Pancreas (tissue), 10 donors: ENCODE results near the gene GSK3A. TPM values are rescaled to one million over a fixed set of nuclear protein-coding genes. Genes with fewer than 3 reads are reported as not detected.

ENCODE experiments used
- ATAC-seq, 4 donors: fragments of 200-7000 bp; cut with Tn5 transposase; one replicate each; pipeline versions ENCODE4 v1.8.0 to v1.9.1; 2020; ENCODE audit warnings: mild to moderate bottlenecking in 4 of 4, moderate library complexity in 4 of 4
- DNase-seq, 6 donors: peaks; one replicate each; pipeline ENCODE4 v3.0.0-alpha.2; 2020
- FAIRE-seq: peaks from 2 replicates; lab custom pipeline; 2012; peaks lifted over from hg19 to GRCh38; lab: Jason Lieb, UNC
- H3K27ac ChIP-seq, 4 donors: fragments of 200-600 bp; sonication (generic); 1 replicate in 3 of 4; 2 replicates in 1 of 4; pipeline versions ENCODE4 v1.5.0 to v1.8.0; 2020
- H3K27me3 ChIP-seq, 4 donors: fragments of 200-600 bp; one replicate each; pipeline ENCODE4 v1.8.0; 2021
- H3K36me3 ChIP-seq, 3 donors: fragments of 200-600 bp; sonication (generic) in 1 of 3; one replicate each; pipeline versions ENCODE4 v1.5.0 to v1.8.0; 2020 to 2021
- H3K4me1 ChIP-seq, 3 donors: fragments of 200-600 bp; one replicate each; pipeline ENCODE4 v1.8.0; 2021
- H3K4me3 ChIP-seq, 4 donors: fragments of 200-600 bp; sonication (generic) in 2 of 4; one replicate each; pipeline versions ENCODE4 v1.5.0 to v1.8.0; 2020 to 2021
- H3K9me3 ChIP-seq, 4 donors: fragments of 200-600 bp; one replicate each; pipeline ENCODE4 v1.8.0; 2021
- CTCF ChIP-seq, 4 donors: fragments of 200-600 bp; sonication (generic) in 3 of 4; IDR thresholded peaks; one replicate each; pipeline versions ENCODE4 v1.5.0 to v1.8.0; 2021; ENCODE audit warnings: antibody characterized with exemption in 4 of 4
- WGBS, 2 donors: extraction: QIAGEN DNeasy Blood & Tissue Kit; methylation state at CpG; one replicate each; pipeline ENCODE4 v1.1.7; 2013; 5-methylcytosine and 5-hydroxymethylcytosine counted together
- intact Hi-C, 3 donors: fragments of 100-400 bp; cut with DNase I; formaldehyde crosslinking; loops; one replicate each; pipeline versions ENCODE4 v1.11.1 to v1.14.2; 2022
- polyA plus RNA-seq, 2 donors: library from polyadenylated mRNA; stranded (reverse); fragments of 200-250 nt; gene quantifications; one replicate each; pipeline ENCODE4 v1.2.3, GENCODE V29; 2013
- total RNA-seq, 6 donors: library from RNA; stranded (reverse); fragmentation: NEBNext Ultra II Directional in 4 of 6; extraction: Animal tissue kit (Norgen Biotek cat#: 25700) in 4 of 6; gene quantifications; one replicate each; pipeline versions ENCODE4 v1.2.1 to v1.2.4, GENCODE V29; 2021 to 2023
- donor health status: healthy with polysubstance abuse.
- donor health status: DM: no; HTN: no; CAD: no; lungs with moderate emphysema.
- donor health status: DM: no; HTN: no; CAD: no.
- donor health status: control.
- donor health status: control.
- donor health status: Bipolar disorder and iron deficiency.
- donor health status: DM: yes; HTN: yes; CAD: no.
- donor health status: DM: no; HTN: no; CAD: no.
- donor health status: DM: no; HTN: no; CAD: no.
- donor health status: DM: yes; HTN: yes; CAD: no.

The GSK3A gene
- total and polyA plus RNA-seq, 8 donors, result 9.9 to 27.6 (median 15.9) TPM

GRCh38 chr19:42230571-42230970, 11.8 kb downstream of the GSK3A start:
- intact Hi-C loops, result no loop called here
- Histone ChIP-seq H3K36me3 (peaks cover 4 to 59% (median 30%) of the 10 kb centered on the region in 3 donors), H3K4me3 (no peak overlapping the region), H3K9me3 (no peaks in the 10 kb centered on the region), H3K4me1 (no peaks in the 10 kb centered on the region), H3K27me3 (no peaks in the 10 kb centered on the region), H3K27ac (no peak overlapping the region)
- DNase-seq, result peak in 1 of 6 donors; percentile 31
- FAIRE-seq, result no peak
- no peak for TF ChIP-seq CTCF (IDR thresholded peaks at IDR 0.05)
- ATAC-seq, result no peak
- WGBS, 2 donors, result 80 to 83% methylated on average over 4 of the region's 4 CpGs

GRCh38 chr19:42229855-42230351, 12.5 kb downstream of the GSK3A start:
- intact Hi-C loops, result no loop called here
- 46 to 56% methylated on average over 8 of the region's 8 CpGs for WGBS, 2 donors
- H3K4me3 ChIP-seq, result no peak overlapping the region
- H3K4me1 ChIP-seq, result no peaks in the 10 kb centered on the region
- ATAC-seq, result peak in 1 of 4 donors; percentile 11
- H3K9me3 ChIP-seq, result no peaks in the 10 kb centered on the region
- FAIRE-seq, result no peak
- peak in 1 of 6 donors; percentile 28 for DNase-seq
- H3K27ac ChIP-seq, result no peak overlapping the region
- no peaks in the 10 kb centered on the region for H3K27me3 ChIP-seq
- TF ChIP-seq CTCF (IDR thresholded peaks at IDR 0.05), result no peak
- peaks cover 6 to 57% (median 35%) of the 10 kb centered on the region in 3 donors for H3K36me3 ChIP-seq

- no peak for ATAC-seq
- H3K4me1 ChIP-seq, result no peaks in the 10 kb centered on the region
- intact Hi-C loops, result no loop called here
- no peak overlapping the region for H3K4me3 ChIP-seq
- FAIRE-seq, result no peak
- DNase-seq, result peak in 1 of 6 donors; percentile 6
- no peaks in the 10 kb centered on the region for H3K9me3 ChIP-seq
- no peak overlapping the region for H3K27ac ChIP-seq
- no peaks in the 10 kb centered on the region for H3K27me3 ChIP-seq
- WGBS, 2 donors, result 65 to 86% methylated on average over 4 of the region's 4 CpGs
- H3K36me3 ChIP-seq, result peaks cover 6 to 59% (median 36%) of the 10 kb centered on the region in 3 donors
- TF ChIP-seq CTCF (IDR thresholded peaks at IDR 0.05), result no peak
These were observed 13.0 kb downstream of the GSK3A start for GRCh38 chr19:42229301-42229854.

GRCh38 chr19:42228641-42229040, 13.8 kb downstream of the GSK3A start:
- intact Hi-C loops, result no loop called here
- no peak for FAIRE-seq
- no peak overlapping the region for H3K27ac ChIP-seq
- H3K27me3 ChIP-seq, result no peaks in the 10 kb centered on the region
- ATAC-seq, result no peak
- no peak overlapping the region for H3K4me3 ChIP-seq
- H3K36me3 ChIP-seq, result peaks cover 6 to 55% (median 35%) of the 10 kb centered on the region in 3 donors
- 52 to 59% methylated on average over 4 of the region's 4 CpGs for WGBS, 2 donors
- no peak for TF ChIP-seq CTCF (IDR thresholded peaks at IDR 0.05)
- no peaks in the 10 kb centered on the region for H3K4me1 ChIP-seq
- no peaks in the 10 kb centered on the region for H3K9me3 ChIP-seq
- DNase-seq, result no peak

GRCh38 chr19:42226886-42227285, 15.5 kb downstream of the GSK3A start:
- no peak for DNase-seq
- peaks cover 6 to 44% (median 26%) of the 10 kb centered on the region in 3 donors for H3K36me3 ChIP-seq
- H3K27ac ChIP-seq, result no peak overlapping the region
- H3K27me3 ChIP-seq, result no peaks in the 10 kb centered on the region
- 92 to 98% methylated on average over 1 of the region's 1 CpG for WGBS, 2 donors
- no peak for ATAC-seq
- no peak for FAIRE-seq
- no peak overlapping the region for H3K4me3 ChIP-seq
- TF ChIP-seq CTCF (IDR thresholded peaks at IDR 0.05), result no peak
- no peaks in the 10 kb centered on the region for H3K4me1 ChIP-seq
- intact Hi-C loops, result no loop called here
- H3K9me3 ChIP-seq, result no peaks in the 10 kb centered on the region
